HG02943 (cell line): ENCODE data around the gene PCDHGB4.
"Not testable (repeated sequence)": the region's sequence is repeated elsewhere in the genome, so short reads cannot be mapped to it uniquely, and the experiment has no call there.

Source experiments
- ATAC-seq: cut with Tn5 transposase; IDR thresholded peaks from one replicate; pipeline ENCODE4 v1.9.1; 2021; ENCODE audit warnings: mild to moderate bottlenecking, low read depth, moderate library complexity; ENCODE audit not compliant: unreplicated experiment

PCDHGB4 gene

DNA sequence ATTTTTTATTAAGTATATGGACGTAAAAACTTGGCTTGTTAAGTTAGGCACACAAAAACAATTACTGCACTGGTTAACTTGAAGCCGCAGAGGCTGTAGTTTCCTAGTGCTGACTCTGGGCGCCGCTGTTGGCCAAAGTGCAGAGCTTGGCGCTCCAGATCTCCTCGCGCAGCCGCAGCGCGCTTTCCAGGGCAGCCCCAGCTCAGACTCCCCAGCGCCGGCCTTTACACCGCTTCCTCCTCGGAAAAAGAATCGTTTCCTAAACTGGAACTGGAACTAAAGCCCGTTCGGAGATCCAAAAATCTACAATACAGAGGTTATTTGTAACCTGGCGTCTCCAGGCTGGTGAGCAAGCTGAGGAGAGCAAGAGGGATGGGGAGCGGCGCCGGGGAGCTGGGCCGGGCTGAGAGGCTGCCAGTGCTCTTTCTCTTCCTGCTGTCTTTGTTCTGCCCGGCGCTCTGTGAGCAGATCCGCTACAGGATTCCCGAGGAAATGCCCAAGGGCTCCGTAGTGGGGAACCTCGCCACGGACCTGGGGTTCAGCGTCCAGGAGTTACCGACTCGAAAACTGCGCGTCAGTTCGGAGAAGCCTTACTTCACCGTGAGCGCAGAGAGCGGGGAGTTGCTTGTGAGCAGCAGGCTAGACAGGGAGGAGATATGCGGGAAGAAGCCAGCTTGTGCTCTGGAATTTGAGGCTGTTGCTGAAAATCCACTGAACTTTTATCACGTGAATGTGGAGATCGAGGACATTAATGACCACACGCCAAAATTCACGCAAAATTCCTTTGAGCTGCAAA, 10.5 kb downstream of the PCDHGB4 start, which contains the start of gene PCDHGB5:
PCDHGB5 (plus strand) TSS at position 192 of the 796 bp plus-strand sequence; CDS start at position 373, 181 bp downstream.
- ATAC-seq, result not testable (repeated sequence)

DNA sequence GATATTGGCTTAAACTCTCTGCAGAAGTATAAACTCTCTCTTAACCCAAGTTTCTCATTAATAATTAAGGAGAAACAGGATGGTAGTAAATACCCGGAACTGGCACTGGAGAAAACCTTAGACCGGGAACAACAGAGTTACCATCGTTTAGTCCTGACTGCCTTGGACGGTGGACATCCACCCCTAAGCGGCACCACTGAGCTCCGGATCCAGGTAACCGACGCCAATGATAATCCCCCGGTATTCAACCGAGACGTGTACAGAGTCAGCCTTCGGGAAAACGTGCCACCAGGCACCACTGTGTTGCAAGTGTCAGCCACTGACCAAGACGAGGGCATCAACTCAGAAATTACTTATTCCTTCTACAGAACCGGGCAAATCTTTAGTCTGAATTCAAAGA, 11.1 kb downstream of the PCDHGB4 start:
- ATAC-seq, result no peak

DNA sequence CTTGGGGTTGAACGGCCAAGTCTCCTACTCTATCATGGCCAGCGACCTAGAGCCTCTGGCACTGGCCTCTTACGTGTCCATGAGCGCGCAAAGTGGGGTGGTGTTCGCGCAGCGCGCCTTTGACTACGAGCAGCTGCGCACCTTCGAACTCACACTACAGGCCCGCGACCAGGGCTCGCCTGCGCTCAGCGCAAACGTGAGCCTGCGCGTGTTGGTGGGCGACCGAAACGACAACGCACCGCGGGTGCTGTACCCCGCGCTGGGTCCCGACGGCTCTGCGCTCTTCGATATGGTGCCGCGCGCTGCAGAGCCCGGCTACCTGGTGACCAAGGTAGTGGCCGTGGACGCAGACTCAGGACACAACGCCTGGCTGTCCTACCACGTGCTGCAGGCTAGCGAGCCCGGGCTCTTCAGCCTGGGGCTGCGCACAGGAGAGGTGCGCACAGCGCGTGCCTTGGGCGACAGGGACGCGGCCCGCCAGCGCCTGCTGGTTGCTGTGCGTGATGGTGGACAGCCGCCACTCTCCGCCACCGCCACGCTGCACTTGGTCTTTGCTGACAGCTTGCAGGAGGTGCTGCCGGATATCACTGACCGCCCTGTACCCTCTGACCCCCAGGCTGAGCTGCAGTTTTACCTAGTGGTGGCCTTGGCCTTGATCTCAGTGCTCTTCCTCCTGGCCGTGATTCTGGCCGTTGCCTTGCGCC, 12.2 kb downstream of the PCDHGB4 start:
- ATAC-seq, result no peak

DNA sequence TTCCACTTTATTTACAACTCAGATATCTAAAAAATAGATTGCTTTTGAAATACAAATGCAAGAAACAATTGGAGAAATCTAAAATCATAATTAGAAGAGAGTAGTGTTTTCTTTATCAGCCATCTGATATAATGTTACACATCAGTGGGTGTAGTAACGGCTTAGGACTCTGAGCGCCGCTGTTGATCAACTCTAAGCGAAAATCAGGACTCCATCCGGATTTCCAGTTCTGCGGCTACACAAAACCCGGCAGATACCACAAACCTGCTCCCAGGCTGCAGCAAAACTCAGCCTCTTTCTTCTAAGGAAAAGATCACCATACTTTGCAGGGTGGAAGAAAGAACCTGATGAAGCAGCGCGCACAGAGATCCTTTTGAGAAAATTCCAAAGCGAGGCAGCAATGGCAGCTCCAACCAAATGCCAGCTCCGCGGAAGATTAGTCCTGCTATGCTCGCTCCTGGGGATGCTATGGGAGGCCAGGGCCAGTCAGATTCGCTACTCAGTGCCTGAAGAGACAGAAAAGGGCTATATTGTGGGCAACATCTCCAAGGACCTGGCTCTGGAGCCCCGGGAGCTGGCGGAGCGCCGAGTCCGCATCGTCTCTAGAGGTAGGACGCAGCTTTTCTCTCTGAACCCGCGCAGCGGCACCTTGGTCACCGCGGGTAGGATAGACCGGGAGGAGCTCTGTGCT, 15.2 kb downstream of the PCDHGB4 start, which contains the start of gene PCDHGA9:
PCDHGA9 (plus strand) TSS at position 226 of the 691 bp plus-strand sequence; CDS start at position 401, 175 bp downstream.
- ATAC-seq, result no peak

DNA sequence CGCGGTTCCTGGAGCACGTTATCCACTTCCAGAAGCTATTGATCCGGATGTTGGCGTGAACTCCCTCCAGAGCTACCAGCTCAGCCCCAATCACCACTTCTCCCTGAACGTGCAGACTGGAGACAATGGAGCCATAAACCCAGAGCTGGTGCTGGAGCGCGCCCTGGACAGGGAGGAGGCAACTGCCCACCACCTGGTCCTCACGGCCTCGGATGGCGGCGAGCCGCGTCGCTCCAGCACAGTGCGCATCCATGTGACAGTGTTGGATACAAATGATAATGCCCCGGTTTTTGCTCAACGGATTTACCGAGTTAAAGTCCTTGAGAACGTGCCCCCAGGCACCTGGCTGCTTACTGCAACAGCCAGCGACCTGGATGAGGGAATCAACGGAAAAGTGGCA, 15.9 kb downstream of the PCDHGB4 start:
- ATAC-seq, result no peak

DNA sequence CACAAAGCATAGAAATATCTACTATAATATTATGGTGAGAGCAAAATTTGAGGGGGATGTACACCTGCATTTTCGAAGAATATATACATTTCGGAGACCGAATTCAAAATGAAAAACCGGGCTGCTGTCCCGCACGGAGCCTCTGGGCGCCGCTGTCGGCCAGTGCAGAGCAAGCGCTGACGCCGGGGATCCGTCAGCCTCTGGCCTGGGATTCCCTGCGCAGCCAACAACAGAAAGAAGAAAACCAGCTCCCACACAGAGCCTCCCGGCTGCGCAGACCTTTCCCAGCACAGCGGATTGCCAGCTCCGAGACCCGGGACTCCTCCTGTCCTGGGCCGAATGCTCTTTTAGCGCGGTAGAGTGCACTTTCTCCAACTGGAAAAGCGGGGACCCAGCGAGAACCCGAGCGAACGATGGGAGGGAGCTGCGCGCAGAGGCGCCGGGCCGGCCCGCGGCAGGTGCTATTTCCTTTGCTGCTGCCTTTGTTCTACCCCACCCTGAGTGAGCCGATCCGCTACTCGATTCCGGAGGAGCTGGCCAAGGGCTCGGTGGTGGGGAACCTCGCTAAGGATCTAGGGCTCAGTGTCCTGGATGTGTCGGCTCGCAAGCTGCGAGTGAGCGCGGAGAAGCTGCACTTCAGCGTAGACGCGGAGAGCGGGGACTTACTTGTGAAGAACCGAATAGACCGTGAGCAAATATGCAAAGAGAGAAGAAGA, 20.4 kb downstream of the PCDHGB4 start, which contains the start of gene PCDHGB6:
PCDHGB6 (plus strand) TSS at position 232 of the 716 bp plus-strand sequence; CDS start at position 414, 182 bp downstream.
- not testable (repeated sequence) for ATAC-seq

DNA sequence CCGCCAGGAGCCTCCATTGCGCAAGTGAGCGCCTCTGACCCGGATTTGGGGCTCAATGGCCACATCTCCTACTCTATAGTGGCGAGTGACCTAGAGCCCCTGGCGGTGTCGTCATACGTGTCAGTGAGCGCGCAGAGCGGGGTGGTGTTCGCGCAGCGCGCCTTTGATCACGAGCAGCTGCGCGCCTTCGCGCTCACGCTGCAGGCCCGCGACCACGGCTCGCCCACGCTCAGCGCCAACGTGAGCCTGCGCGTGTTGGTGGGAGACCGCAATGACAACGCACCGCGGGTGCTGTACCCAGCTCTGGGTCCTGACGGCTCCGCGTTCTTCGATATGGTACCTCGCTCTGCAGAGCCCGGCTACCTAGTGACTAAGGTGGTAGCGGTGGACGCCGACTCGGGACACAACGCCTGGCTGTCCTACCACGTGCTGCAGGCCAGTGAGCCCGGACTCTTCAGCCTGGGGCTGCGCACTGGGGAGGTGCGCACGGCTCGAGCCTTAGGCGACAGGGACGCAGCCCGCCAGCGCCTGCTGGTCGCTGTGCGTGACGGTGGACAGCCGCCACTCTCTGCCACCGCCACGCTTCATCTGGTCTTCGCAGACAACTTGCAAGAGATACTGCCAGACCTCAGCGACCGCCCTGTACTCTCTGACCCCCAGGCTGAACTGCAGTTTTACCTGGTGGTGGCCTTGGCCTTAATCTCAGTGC, 22.3 kb downstream of the PCDHGB4 start:
- no peak for ATAC-seq

DNA sequence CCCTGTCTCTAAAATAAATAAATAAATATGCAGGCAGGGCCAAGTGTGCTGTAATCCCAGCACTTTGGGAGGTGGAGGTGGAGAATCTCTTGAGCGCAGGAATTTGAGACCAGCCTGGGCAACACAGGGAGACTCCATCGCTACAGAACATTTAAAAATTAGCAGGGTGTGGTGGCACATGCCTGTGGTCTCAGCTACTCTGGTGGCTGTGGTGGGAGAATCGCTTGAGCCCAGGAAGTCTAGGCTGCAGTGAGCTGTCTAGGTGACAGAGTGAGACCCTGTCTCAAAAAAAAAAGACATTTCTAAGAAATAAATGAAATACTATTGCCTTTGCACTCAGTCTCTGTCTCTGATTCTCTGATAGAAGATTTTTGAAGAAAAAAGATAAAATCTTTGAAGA, 24.1 kb downstream of the PCDHGB4 start:
- ATAC-seq, result no peak

DNA sequence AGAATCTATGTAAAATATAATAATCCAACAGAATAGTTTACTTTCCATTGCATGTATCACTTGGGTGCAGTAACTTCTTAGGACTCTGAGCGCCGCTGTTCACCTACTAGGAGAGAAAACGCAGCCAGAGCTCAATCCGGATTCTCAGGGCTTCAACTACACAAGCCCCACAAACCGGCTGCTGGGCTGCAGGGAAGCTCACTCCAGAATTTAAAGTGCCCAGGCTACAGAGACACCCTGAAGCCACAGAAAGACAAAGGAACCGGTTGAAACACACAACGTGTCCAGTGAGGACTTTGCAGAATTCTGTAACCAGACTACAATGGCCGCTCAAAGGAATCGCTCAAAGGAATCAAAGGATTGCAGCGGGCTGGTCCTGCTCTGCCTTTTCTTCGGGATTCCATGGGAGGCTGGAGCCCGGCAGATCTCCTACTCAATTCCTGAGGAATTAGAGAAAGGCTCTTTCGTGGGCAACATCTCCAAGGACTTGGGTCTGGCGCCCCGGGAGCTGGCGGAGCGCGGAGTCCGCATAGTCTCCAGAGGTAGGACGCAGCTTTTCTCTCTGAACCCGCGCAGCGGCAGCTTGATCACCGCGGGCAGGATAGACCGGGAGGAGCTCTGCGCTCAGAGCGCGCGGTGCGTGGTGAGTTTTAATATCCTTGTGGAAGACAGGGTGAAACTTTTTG, 25.5 kb downstream of the PCDHGB4 start, which contains the start of gene PCDHGA10:
PCDHGA10 (plus strand) TSS at position 134 of the 686 bp plus-strand sequence; CDS start at position 323, 189 bp downstream.
- ATAC-seq, result peak; percentile 58

DNA sequence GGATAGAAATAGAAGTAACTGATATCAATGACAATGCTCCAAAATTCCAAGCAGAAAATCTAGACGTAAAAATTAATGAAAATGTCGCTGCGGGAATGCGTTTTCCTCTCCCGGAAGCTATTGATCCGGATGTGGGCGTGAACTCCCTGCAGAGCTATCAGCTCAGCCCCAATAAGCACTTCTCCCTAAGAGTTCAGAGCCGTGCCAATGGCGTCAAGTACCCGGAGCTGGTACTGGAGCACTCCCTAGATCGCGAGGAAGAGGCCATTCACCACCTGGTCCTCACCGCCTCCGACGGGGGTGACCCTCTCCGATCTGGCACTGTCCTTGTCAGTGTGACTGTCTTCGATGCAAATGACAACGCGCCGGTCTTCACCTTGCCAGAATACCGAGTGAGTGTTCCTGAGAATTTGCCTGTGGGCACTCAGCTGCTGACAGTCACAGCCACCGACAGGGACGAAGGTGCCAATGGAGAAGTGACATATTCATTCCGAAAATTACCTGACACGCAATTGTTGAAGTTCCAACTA, 26.1 kb downstream of the PCDHGB4 start:
- no peak for ATAC-seq

DNA sequence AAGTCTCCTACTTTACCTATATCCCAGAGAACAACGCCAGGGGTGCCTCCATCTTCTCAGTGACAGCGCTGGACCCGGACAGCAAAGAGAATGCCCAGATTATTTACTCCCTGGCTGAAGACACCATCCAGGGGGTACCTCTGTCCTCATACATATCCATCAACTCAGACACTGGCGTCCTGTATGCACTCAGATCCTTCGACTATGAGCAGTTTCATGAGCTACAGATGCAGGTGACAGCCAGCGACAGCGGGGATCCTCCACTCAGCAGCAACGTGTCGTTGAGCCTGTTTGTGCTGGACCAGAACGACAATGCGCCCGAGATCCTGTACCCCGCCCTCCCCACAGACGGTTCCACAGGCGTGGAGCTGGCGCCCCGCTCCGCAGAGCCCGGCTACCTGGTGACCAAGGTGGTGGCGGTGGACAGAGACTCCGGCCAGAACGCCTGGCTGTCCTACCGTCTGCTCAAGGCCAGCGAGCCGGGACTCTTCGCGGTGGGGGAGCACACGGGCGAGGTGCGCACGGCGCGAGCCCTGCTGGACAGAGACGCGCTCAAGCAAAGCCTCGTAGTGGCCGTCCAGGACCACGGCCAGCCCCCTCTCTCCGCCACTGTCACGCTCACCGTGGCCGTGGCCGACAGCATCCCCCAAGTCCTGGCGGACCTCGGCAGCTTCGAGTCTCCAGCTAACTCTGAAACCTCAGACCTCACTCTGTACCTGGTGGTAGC, 27.2 kb downstream of the PCDHGB4 start:
- ATAC-seq, result not testable (repeated sequence)

DNA sequence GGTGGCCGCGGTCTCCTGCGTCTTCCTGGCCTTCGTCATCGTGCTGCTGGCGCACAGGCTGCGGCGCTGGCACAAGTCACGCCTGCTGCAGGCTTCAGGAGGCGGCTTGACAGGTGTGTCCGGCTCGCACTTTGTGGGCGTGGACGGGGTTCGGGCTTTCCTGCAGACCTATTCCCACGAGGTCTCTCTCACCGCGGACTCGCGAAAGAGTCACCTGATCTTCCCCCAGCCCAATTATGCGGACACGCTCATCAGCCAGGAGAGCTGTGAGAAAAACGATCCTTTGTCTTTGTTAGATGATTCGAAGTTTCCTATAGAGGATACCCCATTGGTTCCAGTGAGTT, 27.7 kb downstream of the PCDHGB4 start:
- ATAC-seq, result not testable (repeated sequence)

DNA sequence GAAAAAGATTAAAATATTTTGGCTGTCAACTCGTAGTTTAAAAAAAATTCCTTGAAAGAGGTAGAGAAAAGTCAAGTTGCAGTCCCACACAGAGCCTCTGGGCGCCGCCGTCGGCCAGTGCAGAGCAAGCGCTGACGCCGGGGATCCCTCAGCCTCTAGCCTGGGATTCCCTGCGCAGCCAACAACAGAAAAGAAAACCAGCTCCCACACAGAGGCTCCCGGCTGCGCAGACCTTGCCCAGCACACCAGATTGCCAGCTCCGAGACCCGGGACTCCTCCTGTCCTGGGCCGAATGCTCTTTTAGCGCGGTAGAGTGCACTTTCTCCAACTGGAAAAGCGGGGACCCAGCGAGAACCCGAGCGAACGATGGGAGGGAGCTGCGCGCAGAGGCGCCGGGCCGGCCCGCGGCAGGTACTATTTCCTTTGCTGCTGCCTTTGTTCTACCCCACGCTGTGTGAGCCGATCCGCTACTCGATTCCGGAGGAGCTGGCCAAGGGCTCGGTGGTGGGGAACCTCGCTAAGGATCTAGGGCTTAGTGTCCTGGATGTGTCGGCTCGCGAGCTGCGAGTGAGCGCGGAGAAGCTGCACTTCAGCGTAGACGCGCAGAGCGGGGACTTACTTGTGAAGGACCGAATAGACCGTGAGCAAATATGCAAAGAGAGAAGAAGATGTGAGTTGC, 30.1 kb downstream of the PCDHGB4 start, which contains the start of gene PCDHGB7:
PCDHGB7 (plus strand) TSS at position 184 of the 679 bp plus-strand sequence; CDS start at position 367, 183 bp downstream.
- ATAC-seq, result peak; percentile 75

DNA sequence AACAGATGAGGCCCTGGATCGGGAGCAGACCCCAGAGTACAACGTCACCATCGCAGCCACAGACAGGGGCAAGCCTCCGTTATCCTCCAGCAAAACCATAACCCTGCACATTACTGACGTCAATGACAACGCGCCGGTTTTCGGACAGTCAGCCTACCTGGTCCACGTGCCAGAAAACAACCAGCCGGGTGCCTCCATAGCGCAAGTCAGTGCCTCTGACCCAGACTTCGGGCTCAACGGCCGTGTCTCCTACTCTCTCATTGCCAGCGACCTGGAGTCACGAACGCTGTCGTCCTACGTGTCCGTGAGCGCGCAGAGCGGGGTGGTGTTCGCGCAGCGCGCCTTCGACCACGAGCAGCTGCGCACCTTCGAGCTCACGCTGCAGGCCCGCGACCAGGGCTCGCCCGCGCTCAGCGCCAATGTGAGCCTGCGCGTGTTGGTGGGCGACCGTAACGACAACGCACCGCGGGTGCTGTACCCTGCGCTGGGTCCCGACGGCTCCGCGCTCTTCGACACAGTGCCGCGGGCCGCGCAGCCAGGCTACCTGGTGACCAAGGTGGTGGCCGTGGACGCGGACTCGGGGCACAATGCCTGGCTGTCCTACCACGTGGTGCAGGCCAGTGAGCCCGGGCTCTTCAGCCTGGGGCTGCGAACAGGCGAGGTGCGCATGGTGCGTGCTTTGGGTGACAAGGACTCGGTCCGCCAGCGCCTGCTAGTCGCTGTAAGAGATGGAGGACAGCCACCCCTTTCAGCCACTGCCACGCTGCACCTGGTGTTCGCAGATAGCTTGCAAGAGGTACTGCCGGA, 31.8 kb downstream of the PCDHGB4 start:
- no peak for ATAC-seq

DNA sequence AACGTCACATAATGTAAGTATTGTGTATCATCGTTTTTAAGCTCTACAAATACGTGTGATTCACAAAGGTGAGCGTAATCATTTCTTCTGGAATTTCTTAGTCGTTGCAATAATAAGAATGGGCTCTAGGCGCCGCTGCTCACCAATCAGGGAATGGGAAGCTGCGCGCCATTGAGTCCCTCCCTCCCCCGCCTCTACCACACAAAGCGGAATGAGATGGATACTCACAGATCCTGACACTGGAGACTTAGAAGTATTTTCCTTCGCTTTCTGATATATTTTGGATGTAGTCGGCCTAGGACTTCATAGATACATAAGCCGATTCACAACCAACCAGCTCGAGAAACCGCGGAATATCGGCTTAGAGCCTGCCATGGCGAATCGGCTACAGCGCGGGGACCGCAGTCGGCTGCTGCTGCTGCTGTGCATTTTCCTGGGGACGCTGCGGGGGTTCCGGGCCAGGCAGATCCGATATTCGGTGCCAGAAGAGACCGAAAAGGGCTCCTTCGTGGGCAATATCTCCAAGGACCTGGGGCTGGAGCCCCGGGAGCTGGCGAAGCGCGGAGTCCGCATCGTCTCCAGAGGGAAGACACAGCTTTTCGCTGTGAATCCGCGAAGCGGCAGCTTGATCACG, 33.5 kb downstream of the PCDHGB4 start, which contains the start of gene PCDHGA11:
PCDHGA11 (plus strand) TSS at position 197 of the 634 bp plus-strand sequence; CDS start at position 374, 177 bp downstream.
- no peak for ATAC-seq

DNA sequence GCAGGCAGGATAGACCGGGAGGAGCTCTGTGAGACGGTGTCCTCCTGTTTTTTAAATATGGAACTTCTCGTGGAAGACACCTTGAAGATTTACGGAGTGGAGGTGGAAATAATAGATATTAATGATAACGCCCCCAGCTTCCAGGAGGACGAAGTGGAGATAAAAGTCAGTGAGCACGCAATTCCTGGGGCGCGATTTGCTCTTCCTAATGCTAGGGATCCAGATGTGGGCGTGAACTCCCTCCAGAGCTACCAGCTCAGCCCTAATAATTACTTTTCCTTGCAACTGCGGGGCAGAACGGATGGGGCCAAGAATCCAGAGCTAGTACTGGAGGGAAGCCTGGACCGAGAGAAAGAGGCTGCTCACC, 34.0 kb downstream of the PCDHGB4 start:
- no peak for ATAC-seq
